ENCODE results near the gene SORBS2. TPM values are rescaled to one million over a fixed set of nuclear protein-coding genes. Genes with fewer than 3 reads are reported as not detected.

Gene SORBS2
- total RNA-seq, 1 experiment from 2014 or later: 44.5 TPM

DNA sequence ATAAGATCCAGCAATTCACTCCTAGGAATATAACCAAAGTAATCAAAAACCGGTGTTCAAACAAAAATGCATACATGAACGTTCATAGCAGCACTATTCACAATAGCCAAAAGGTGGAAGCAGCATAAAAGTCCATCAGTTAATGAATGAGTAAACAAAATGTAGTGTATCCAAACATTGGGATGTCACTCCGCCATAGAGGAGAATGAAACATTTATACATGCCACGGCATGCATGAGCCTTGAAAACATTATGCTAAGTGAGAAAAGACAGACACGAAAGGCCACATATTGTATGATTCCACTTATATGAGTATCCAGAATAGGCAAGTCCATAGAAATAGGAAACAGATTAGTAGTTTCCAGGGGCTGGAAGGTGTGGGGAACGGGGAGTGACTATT is 265.7 kb downstream of the SORBS2 start:
- TF ChIP-seq ELF4 (CRISPR knock-in tag; IDR thresholded peaks at IDR 0.05; ENCODE audit: low read depth): no peak
- TF ChIP-seq SMAD4 (CRISPR knock-in tag; IDR thresholded peaks at IDR 0.05): no peak
- TF ChIP-seq TP53 (CRISPR knock-in tag; IDR thresholded peaks at IDR 0.05): no peak
- no peak for TF ChIP-seq ZSCAN18 (CRISPR knock-in tag; IDR thresholded peaks at IDR 0.05)
- no peak for TF ChIP-seq MYBL2 (CRISPR knock-in tag; IDR thresholded peaks at IDR 0.05)
- no peak for TF ChIP-seq ZNF396 (CRISPR knock-in tag; IDR thresholded peaks at IDR 0.05; ENCODE audit: borderline replicate concordance)
- no peak for TF ChIP-seq IRF2 (CRISPR knock-in tag; IDR thresholded peaks at IDR 0.05; ENCODE audit: borderline replicate concordance, low read depth)
- TF ChIP-seq ZNF416 (CRISPR knock-in tag; IDR thresholded peaks at IDR 0.05): no peak
- TF ChIP-seq FOXP4 (CRISPR knock-in tag; IDR thresholded peaks at IDR 0.05): no peak
- no peak for TF ChIP-seq ZMAT4 (CRISPR knock-in tag; IDR thresholded peaks at IDR 0.05)
- no peak for TF ChIP-seq OVOL2 (CRISPR knock-in tag; IDR thresholded peaks at IDR 0.05; ENCODE audit: borderline replicate concordance)
- no peak for TF ChIP-seq FOXK1 (CRISPR knock-in tag; IDR thresholded peaks at IDR 0.05)
- no peak for TF ChIP-seq GABPB1 (CRISPR knock-in tag; IDR thresholded peaks at IDR 0.05)
- TF ChIP-seq FOXJ3 (CRISPR knock-in tag; IDR thresholded peaks at IDR 0.05; ENCODE audit: borderline replicate concordance): no peak
- TF ChIP-seq ZNF317 (CRISPR knock-in tag; IDR thresholded peaks at IDR 0.05; ENCODE audit: borderline replicate concordance, low read depth): no peak
- no peak for TF ChIP-seq ETV6 (CRISPR knock-in tag; IDR thresholded peaks at IDR 0.05)
- no peak for TF ChIP-seq E2F5 (CRISPR knock-in tag; IDR thresholded peaks at IDR 0.05)
- TF ChIP-seq ATF6 (CRISPR knock-in tag; IDR thresholded peaks at IDR 0.05): no peak
- no peak for TF ChIP-seq RELA (CRISPR knock-in tag; IDR thresholded peaks at IDR 0.05; ENCODE audit: borderline replicate concordance)
- H3K36me3 Mint-ChIP-seq: no peaks in the 10 kb centered on the region
- H3K4me3 Mint-ChIP-seq: no peak overlapping the region
- H3K27ac Mint-ChIP-seq: no peak overlapping the region
- ChIA-PET POLR2A (no interaction called here), CTCF (no interaction called here)
- peaks cover 7% of the 10 kb centered on the region for H3K27me3 Mint-ChIP-seq (ENCODE audit: low read depth)
- DNase-seq (ENCODE audit: low spot score): no peak
- H3K9me3 Mint-ChIP-seq: peaks cover 14% of the 10 kb centered on the region
- ATAC-seq: no peak
- H3K4me1 Mint-ChIP-seq: peaks cover 8% of the 10 kb centered on the region; the same call in 1 of the 2 replicates

GRCh38 chr4:185542626-185543315 is 269.2 kb downstream of the SORBS2 start:
- no peaks in the 10 kb centered on the region for H3K9me3 Mint-ChIP-seq
- no peak overlapping the region for H3K4me3 Mint-ChIP-seq
- no peaks in the 10 kb centered on the region for H3K36me3 Mint-ChIP-seq
- H3K4me1 Mint-ChIP-seq: peaks cover 5% of the 10 kb centered on the region; the same call in 1 of the 2 replicates
- DNase-seq (ENCODE audit: low spot score) (no peak), ATAC-seq (no peak)
- POLR2A ChIA-PET: interaction anchor here (0.6 to 0.7 kb wide), 4 partner anchors 18 to 96 kb away, joined by 3 to 4 read pairs (median 3); no protein-coding TSS in a partner anchor
- peaks cover 7% of the 10 kb centered on the region for H3K27me3 Mint-ChIP-seq (ENCODE audit: low read depth)
- CTCF ChIA-PET: no interaction called here
- H3K27ac Mint-ChIP-seq: no peak overlapping the region
- TF ChIP-seq KAT7 (CRISPR knock-in tag; IDR thresholded peaks at IDR 0.05; ENCODE audit: borderline replicate concordance) (no peak), NR3C1 (CRISPR knock-in tag; conservative IDR thresholded peaks at IDR 0.05; ENCODE audit: low read depth) (no peak), SMAD4 (CRISPR knock-in tag; IDR thresholded peaks at IDR 0.05) (no peak), USF2 (CRISPR knock-in tag; IDR thresholded peaks at IDR 0.05) (no peak), STAT6 (CRISPR knock-in tag; conservative IDR thresholded peaks at IDR 0.05; ENCODE audit: low read depth) (no peak), GABPB1 (CRISPR knock-in tag; IDR thresholded peaks at IDR 0.05) (no peak), NR1H2 (CRISPR knock-in tag; IDR thresholded peaks at IDR 0.05) (no peak)
- TF ChIP-seq, protein P1, sequence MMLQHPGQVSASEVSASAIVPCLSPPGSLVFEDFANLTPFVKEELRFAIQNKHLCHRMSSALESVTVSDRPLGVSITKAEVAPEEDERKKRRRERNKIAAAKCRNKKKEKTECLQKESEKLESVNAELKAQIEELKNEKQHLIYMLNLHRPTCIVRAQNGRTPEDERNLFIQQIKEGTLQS (CRISPR knock-in tag; conservative IDR thresholded peaks at IDR 0.05): no peak

Data from WTC11 (cell line).